Endothelial cell (in vitro differentiated cells): ENCODE results near the gene CHST2. TPM values are rescaled to one million over a fixed set of nuclear protein-coding genes. Genes with fewer than 3 reads are reported as not detected.
A peak's percentile ranks its signal among the peaks of the same experiment; 100 is the strongest.
"Not testable (repeated sequence)": the region's sequence is repeated elsewhere in the genome, so short reads cannot be mapped to it uniquely, and the experiment has no call there.

Experiments
- DNase-seq: peaks from one replicate; pipeline ENCODE4 v3.0.0; 2021; ENCODE audit warnings: low spot score
- H3K27ac Mint-ChIP-seq: one replicate; pipeline ENCODE4 v1.8.0; 2021; ENCODE audit warnings: mixed read lengths, inconsistent platforms; ENCODE audit not compliant: unreplicated experiment
- H3K27me3 Mint-ChIP-seq: one replicate; pipeline ENCODE4 v1.8.0; 2021; ENCODE audit warnings: mild to moderate bottlenecking, moderate library complexity, mixed read lengths, inconsistent platforms; ENCODE audit not compliant: unreplicated experiment
- H3K36me3 Mint-ChIP-seq: one replicate; pipeline ENCODE4 v1.8.0; 2021; ENCODE audit warnings: mild to moderate bottlenecking, low read depth, mixed read lengths, inconsistent platforms; ENCODE audit not compliant: unreplicated experiment
- H3K4me1 Mint-ChIP-seq: one replicate; pipeline ENCODE4 v1.8.0; 2021; ENCODE audit warnings: mild to moderate bottlenecking, mixed read lengths, inconsistent platforms; ENCODE audit not compliant: unreplicated experiment
- H3K4me3 Mint-ChIP-seq: one replicate; pipeline ENCODE4 v1.8.0; 2021; ENCODE audit warnings: mild to moderate bottlenecking, mixed read lengths, inconsistent platforms; ENCODE audit not compliant: unreplicated experiment
- H3K9me3 Mint-ChIP-seq: one replicate; pipeline ENCODE4 v1.8.0; 2021; ENCODE audit warnings: mixed read lengths, inconsistent platforms; ENCODE audit not compliant: unreplicated experiment
- long read RNA-seq: library from polyadenylated mRNA; unstranded; transcript quantifications from one replicate; pipeline ENCODE4 v2.0.0, GENCODE V29; 2020; ENCODE audit not compliant: unreplicated experiment
- total RNA-seq: library from RNA; stranded (reverse); fragmentation: NEBNext Ultra II Directional; extraction: Animal tissue kit (Norgen Biotek cat#: 25700); gene quantifications from one replicate; pipeline ENCODE4 v1.2.1, GENCODE V29; 2021; ENCODE audit not compliant: unreplicated experiment
- TF ChIP-seq, protein P1 (sequence below): fragments of 200-600 bp; sonication (generic); IDR thresholded peaks from one replicate; pipeline ENCODE4 v1.5.0; 2021; ENCODE audit warnings: antibody characterized with exemption; ENCODE audit not compliant: unreplicated experiment

The CHST2 gene, protein sequence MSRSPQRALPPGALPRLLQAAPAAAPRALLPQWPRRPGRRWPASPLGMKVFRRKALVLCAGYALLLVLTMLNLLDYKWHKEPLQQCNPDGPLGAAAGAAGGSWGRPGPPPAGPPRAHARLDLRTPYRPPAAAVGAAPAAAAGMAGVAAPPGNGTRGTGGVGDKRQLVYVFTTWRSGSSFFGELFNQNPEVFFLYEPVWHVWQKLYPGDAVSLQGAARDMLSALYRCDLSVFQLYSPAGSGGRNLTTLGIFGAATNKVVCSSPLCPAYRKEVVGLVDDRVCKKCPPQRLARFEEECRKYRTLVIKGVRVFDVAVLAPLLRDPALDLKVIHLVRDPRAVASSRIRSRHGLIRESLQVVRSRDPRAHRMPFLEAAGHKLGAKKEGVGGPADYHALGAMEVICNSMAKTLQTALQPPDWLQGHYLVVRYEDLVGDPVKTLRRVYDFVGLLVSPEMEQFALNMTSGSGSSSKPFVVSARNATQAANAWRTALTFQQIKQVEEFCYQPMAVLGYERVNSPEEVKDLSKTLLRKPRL
- 12.9 TPM for total RNA-seq
- long read RNA-seq, full-length matches to known transcripts = 4 of 6 reads
- long read RNA-seq, partial matches to known transcripts = 0 of 6 reads
- long read RNA-seq, other reads (novel, unspliced or antisense) = 2 of 6 reads

DNA sequence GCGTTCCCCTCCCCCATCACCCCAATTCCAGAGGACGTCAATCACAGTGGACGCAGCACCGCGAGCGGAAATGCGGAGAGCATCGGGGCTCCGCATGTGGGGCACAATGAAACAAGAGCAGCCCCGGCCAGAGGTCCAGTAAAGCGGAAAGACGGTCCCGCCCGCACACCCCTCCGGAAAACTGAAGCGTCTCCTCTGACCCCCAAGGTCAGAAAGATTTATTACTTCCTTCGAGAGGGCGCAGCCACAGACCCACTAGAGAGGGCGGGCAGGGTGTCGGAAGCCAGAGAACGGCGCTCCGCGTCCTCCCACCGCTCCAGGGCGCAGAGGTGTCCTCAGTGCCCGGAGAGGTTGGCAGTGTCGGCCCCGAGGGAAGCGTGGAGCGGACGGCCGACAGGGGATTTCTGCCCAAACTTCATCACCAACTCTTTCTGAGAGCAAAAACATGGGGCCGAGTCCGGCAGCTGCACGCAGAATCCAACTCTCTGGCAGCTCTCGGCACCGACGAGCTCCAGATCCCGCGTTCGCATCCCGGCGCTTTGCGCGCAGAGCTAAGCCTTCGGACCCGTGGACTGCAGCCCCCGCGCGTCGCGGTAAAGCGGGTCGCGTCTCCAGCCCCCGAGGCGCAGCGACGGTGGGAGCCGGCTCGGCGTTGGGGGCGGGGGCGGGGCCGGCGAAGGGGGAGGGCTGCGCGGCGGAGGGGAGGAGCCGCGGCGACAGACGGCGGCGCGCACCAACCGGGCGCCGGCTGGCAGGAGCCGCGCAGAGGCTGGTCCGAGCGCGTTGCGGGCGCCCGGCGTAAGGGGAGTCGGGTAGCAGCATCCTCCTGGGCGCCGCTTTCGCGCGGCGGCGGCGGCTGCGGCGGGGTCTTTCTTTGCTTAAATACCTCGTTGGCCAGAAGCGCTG is at the start of gene CHST2:
Gene CHST2, plus strand, starts transcription at position 763 of the 906 bp plus-strand sequence. CDS start 1,046 bp downstream, outside the sequence.
- Mint-ChIP-seq H3K27ac (peak within 1 kb of the TSS; percentile 88), H3K4me3 (peak within 1 kb of the TSS; percentile 96), H3K9me3 (no peaks in the 10 kb centered on the region), H3K4me1 (peaks cover 8% of the 10 kb centered on the region), H3K27me3 (peaks cover 7% of the 10 kb centered on the region), H3K36me3 (peaks cover 4% of the 10 kb centered on the region)
- DNase-seq = peak; percentile 79
- TF ChIP-seq, protein P1, sequence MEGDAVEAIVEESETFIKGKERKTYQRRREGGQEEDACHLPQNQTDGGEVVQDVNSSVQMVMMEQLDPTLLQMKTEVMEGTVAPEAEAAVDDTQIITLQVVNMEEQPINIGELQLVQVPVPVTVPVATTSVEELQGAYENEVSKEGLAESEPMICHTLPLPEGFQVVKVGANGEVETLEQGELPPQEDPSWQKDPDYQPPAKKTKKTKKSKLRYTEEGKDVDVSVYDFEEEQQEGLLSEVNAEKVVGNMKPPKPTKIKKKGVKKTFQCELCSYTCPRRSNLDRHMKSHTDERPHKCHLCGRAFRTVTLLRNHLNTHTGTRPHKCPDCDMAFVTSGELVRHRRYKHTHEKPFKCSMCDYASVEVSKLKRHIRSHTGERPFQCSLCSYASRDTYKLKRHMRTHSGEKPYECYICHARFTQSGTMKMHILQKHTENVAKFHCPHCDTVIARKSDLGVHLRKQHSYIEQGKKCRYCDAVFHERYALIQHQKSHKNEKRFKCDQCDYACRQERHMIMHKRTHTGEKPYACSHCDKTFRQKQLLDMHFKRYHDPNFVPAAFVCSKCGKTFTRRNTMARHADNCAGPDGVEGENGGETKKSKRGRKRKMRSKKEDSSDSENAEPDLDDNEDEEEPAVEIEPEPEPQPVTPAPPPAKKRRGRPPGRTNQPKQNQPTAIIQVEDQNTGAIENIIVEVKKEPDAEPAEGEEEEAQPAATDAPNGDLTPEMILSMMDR = no peak

DNA sequence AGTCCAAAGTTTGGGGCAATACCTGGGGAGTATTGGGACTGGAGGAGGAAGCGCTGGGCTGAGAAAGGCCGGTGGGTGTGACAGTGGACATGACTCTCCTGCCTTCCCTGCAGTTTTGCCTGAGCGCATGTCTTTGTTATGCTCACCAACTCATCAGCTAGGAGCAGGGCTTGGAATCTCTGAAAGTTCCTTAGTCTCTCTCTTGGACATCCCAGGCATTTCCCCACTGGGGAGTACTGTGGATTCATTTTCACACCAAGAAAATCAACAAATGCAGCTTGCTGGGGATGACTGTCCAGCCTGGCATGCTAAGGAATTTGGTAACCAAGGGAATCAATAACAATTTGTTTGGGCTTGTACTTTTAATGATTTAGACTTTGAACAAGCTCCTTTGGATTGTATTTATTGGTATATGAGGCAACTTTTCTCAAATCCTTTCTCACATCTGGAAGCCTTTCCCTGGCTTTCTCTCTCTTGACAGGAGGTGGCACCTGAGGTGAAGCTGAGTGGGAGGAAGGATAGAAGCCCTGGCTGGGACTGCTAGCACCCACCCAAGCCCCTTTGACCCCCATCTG is 48.5 kb upstream of the CHST2 start:
- no peak for DNase-seq
- Mint-ChIP-seq H3K9me3 (no peaks in the 10 kb centered on the region), H3K36me3 (no peaks in the 10 kb centered on the region), H3K4me1 (no peaks in the 10 kb centered on the region), H3K27ac (no peak overlapping the region), H3K4me3 (no peak overlapping the region), H3K27me3 (peaks cover 5% of the 10 kb centered on the region)
- TF ChIP-seq, protein P1 = no peak

DNA sequence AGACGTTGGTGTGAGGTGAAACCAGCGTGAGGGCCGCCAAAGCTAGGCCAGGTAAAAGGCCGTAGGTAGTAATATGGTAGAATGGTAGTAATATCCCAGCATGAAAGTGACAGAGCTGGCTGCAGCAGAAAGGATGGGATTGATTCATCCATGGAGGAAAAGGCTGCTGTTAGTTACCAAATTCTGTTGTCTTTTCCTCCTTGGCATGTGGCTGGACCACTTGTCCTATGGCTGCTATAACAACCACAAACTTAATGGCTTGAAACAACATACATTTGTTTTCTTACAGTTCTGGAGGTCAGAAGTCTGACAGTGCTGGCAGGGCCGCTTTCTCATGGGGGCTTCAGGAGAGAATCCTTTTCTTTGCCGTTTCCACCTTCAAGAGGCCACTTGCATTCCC is 47.8 kb upstream of the CHST2 start:
- no peak for DNase-seq
- Mint-ChIP-seq H3K36me3 (no peaks in the 10 kb centered on the region), H3K27ac (no peak overlapping the region), H3K27me3 (peaks cover 5% of the 10 kb centered on the region), H3K9me3 (no peaks in the 10 kb centered on the region), H3K4me3 (no peak overlapping the region), H3K4me1 (no peaks in the 10 kb centered on the region)
- TF ChIP-seq, protein P1 = no peak

DNA sequence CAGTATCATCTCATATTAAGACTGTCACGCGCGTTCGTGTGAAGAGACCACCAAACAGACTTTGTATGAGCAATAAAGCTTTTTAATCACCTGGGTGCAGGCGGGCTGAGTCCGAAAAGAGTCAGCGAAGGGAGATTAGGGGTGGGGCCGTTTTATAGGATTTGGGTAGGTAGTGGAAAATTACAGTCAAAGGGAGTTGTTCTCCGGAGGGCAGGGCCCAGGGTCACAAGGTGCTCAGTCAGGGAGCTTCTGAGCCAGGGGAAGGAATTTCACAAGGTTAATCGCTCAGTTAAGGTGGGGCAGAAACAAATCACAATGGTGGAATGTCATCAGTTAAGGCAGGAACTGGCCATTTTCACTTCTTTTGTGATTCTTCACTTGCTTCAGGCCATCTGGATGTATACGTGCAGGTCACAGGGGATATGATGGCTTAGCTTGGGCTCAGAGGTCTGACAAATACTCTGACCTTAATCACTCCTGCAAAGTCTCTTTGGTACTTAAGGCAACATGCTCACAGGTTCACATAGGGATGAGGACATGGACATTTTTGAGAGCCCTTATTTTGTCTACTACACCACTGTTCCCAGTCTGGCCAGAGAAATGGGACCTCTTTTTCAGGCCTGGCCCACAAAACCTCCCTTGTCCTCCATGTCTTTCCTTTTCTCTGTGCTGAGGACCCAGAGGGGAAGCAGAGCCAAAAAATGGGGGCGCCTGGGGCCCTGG is 47.1 kb upstream of the CHST2 start:
- not testable (repeated sequence) for H3K27me3 Mint-ChIP-seq, H3K4me1 Mint-ChIP-seq, H3K36me3 Mint-ChIP-seq, H3K9me3 Mint-ChIP-seq, H3K4me3 Mint-ChIP-seq, DNase-seq, H3K27ac Mint-ChIP-seq

DNA sequence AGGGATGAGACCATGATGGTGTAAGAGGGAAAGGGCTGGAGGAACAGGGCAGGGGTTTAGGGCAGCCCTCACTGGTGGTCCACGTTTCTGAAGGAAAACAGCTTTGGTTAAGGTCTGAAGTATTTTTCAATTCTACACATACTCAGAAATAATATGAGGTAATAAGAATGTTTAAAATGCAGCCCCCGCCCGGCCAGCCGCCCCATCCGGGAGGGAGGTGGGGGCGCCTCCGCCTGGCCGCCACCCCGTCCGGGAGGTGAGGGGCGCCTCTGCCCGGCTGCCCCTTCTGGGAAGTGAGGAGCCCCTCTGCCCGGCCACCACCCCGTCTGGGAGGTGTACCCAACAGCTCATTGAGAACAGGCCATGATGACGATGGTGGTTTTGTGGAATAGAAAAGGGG is 46.0 kb upstream of the CHST2 start:
- not testable (repeated sequence) for DNase-seq, H3K27ac Mint-ChIP-seq

DNA sequence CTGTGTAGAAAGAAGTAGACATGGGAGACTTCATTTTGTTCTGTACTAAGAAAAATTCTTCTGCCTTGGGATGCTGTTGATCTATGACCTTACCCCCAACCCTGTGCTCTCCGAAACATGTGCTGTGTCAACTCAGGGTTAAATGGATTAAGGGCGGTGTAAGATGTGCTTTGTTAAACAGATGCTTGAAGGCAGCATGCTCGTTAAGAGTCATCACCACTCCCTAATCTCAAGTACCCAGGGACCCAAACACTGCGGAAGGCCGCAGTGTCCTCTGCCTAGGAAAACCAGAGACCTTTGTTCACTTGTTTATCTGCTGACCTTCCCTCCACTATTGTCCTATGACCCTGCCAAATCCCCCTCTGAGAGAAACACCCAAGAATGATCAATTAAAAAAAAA is 45.6 kb upstream of the CHST2 start:
- H3K27ac Mint-ChIP-seq, H3K4me3 Mint-ChIP-seq, DNase-seq, H3K4me1 Mint-ChIP-seq, H3K36me3 Mint-ChIP-seq, H3K9me3 Mint-ChIP-seq, H3K27me3 Mint-ChIP-seq: not testable (repeated sequence)

More for the DNA sequence above, 46.0 kb upstream of the CHST2 start:
- H3K36me3 Mint-ChIP-seq, H3K4me3 Mint-ChIP-seq, H3K4me1 Mint-ChIP-seq, H3K9me3 Mint-ChIP-seq, H3K27me3 Mint-ChIP-seq: not testable (repeated sequence)
